Mesothelial cell of epicardium (in vitro differentiated cells): Measurements from ENCODE around the gene KCNC3. TPM values are rescaled to one million over a fixed set of nuclear protein-coding genes. Genes with fewer than 3 reads are reported as not detected.

Source experiments
- DNase-seq, 2 experiments: peaks; one replicate each; pipeline ENCODE4 v3.0.0; 2021; ENCODE audit warnings: low spot score in 2 of 2; ENCODE audit not compliant: unreplicated experiment in 2 of 2
- H3K27ac Mint-ChIP-seq: 2 replicates; pipeline ENCODE4 v1.8.0; 2021; ENCODE audit warnings: mixed read lengths
- H3K27me3 Mint-ChIP-seq: 2 replicates; pipeline ENCODE4 v1.8.0; 2021; ENCODE audit warnings: low read depth, mixed read lengths
- H3K36me3 Mint-ChIP-seq: 2 replicates; pipeline ENCODE4 v1.8.0; 2021; ENCODE audit warnings: mixed read lengths
- H3K4me1 Mint-ChIP-seq: 2 replicates; pipeline ENCODE4 v1.8.0; 2021; ENCODE audit warnings: mixed read lengths
- H3K4me3 Mint-ChIP-seq: 2 replicates; pipeline ENCODE4 v1.8.0; 2021; ENCODE audit warnings: mild to moderate bottlenecking, moderate library complexity, mixed read lengths
- H3K9me3 Mint-ChIP-seq: 2 replicates; pipeline ENCODE4 v1.8.0; 2021; ENCODE audit warnings: mixed read lengths
- total RNA-seq: library from RNA; stranded (reverse); gene quantifications from 3 replicates; pipeline ENCODE4 v1.2.1, GENCODE V29; 2021
- TF ChIP-seq, protein P1 (sequence below): fragments of 200-600 bp; sonication (generic); IDR thresholded peaks from one replicate; pipeline ENCODE4 v1.5.0; 2021; ENCODE audit warnings: antibody characterized with exemption; ENCODE audit not compliant: unreplicated experiment

KCNC3 gene
- total RNA-seq, 1 donor from 2014 or later: 54.4 TPM

DNA sequence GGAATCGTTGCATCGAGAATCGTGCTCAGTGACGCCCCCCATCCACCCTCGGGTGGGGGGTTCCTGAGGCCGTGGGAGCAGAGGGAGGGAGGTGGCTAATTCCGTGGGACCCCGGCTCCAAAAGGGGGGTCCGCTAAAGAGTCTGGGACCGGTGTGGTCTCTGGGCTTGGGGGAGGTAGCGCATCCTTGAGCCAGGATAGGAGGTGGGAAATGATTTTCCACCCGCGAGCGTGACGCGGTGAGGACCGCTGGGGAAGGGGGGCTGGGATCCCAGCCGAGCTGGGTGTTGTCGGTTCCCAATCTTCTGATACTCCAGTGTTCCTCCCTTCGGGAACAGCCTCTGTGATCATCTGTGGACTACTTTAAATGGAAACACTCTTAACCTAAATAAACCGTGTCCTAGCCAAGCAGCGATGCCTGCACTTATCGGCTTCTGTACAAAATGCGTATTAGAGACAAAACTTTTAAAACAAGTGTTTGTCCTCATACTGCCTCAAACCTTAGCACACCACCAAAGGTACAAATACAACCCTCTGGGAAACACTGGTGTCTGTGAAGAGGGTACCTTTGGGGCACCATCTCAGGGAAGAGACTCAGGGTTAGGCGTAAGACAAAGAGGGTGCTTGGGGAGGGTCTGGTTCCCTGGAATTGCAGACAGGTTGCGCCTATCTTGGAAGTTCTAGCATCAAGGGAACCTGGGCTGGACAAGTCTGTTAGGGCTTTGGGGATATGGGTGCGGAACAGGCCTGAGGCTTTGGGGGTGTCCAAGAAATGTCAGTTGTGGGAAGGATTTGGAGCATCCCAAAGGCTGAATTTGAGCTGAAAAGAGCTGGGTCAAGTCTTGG is 16.0 kb downstream of the KCNC3 start:
- Mint-ChIP-seq H3K4me1 (peaks cover 30% of the 10 kb centered on the region), H3K4me3 (peak overlapping the region; percentile 53), H3K9me3 (no peaks in the 10 kb centered on the region), H3K27ac (peak overlapping the region; percentile 25), H3K27me3 (peaks cover 70% of the 10 kb centered on the region), H3K36me3 (no peaks in the 10 kb centered on the region)
- DNase-seq: no peak
- TF ChIP-seq, protein P1, sequence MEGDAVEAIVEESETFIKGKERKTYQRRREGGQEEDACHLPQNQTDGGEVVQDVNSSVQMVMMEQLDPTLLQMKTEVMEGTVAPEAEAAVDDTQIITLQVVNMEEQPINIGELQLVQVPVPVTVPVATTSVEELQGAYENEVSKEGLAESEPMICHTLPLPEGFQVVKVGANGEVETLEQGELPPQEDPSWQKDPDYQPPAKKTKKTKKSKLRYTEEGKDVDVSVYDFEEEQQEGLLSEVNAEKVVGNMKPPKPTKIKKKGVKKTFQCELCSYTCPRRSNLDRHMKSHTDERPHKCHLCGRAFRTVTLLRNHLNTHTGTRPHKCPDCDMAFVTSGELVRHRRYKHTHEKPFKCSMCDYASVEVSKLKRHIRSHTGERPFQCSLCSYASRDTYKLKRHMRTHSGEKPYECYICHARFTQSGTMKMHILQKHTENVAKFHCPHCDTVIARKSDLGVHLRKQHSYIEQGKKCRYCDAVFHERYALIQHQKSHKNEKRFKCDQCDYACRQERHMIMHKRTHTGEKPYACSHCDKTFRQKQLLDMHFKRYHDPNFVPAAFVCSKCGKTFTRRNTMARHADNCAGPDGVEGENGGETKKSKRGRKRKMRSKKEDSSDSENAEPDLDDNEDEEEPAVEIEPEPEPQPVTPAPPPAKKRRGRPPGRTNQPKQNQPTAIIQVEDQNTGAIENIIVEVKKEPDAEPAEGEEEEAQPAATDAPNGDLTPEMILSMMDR: no peak

GRCh38 chr19:50311723-50312635 is 17.2 kb downstream of the KCNC3 start:
- H3K4me3 Mint-ChIP-seq: peak overlapping the region; percentile 64
- DNase-seq: peak; percentile 71 to 80
- H3K4me1 Mint-ChIP-seq: peaks cover 30% of the 10 kb centered on the region
- TF ChIP-seq, protein P1: no peak
- no peaks in the 10 kb centered on the region for H3K9me3 Mint-ChIP-seq
- H3K27me3 Mint-ChIP-seq: peaks cover 71% of the 10 kb centered on the region
- no peaks in the 10 kb centered on the region for H3K36me3 Mint-ChIP-seq
- no peak overlapping the region for H3K27ac Mint-ChIP-seq

DNA sequence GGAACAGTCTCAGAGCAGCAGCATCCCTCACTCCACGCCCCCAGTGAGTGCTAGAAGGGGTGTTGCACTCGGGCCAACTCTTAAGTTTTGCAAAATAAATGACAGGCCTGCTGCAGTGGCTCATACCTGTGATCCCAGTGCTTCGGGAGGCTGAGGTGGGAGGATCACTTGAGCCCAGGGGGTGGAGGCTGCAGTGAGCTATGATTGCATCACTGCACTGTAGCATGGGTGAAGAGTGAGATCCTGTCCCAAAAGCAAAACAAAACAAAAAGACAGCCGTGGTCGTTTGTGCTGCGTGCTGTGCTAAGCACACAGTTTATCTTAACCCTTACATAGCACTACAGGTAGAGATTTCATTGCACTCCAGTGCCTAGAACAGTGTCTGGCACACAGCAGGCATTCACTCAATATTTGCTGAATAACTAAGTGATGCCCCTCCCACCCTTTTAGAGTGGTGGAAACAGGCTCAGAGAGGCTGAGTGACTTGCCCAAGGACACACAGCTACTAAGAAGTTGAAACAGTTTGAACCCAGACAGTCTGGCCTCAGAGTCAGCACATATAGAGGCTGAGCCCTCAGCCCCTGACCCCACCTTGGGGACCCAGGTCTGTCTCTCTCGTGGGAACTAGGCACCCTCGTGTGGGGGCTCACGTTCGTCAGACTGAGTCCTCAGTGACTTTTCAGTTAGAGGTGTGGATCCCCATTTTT is 18.3 kb downstream of the KCNC3 start:
- Mint-ChIP-seq H3K4me3 (no peak overlapping the region), H3K4me1 (peaks cover 27% of the 10 kb centered on the region)

DNA sequence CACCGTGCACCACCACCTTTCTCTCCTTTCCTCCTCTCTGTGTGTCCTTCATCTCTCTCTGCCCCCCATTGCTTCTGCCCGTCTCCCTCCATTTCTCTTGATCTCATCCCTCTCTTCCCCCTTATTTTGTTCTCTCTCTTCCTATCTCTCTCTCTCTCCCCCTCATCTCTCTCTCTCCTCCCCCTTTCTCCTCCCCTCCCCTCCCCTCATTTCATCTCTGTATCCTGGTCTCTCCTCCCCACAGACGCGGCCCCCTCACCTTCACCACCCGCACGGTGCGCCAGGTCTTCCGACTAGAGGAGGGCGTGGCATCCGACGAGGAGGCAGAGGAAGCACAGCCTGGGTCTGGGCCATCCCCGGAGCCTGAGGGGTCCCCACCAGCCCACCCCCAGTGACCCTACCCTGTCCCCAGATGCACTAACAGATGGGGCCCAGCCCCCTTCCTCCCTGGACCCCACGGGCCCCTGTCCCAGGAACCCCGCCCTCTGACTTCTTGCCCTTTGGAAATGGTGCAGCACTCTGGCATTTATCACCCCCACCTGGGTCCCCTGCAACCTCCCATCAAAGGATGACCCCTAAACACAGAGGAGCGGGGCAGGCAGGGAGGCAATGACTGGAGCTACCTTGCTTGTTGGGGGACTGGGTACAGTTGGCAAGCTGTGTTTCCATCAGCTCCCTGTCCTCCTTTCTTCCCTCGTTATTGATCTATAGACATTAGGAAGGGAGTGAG is 19.6 kb downstream of the KCNC3 start:
- Mint-ChIP-seq H3K27ac (no peak overlapping the region), H3K36me3 (no peaks in the 10 kb centered on the region), H3K4me1 (peaks cover 21% of the 10 kb centered on the region), H3K27me3 (peaks cover 67% of the 10 kb centered on the region), H3K9me3 (no peaks in the 10 kb centered on the region), H3K4me3 (no peak overlapping the region)
- TF ChIP-seq, protein P1: no peak
- no peak for DNase-seq

More for the DNA sequence above, 18.3 kb downstream of the KCNC3 start:
- TF ChIP-seq, protein P1: no peak
- Mint-ChIP-seq H3K27ac (no peak overlapping the region), H3K36me3 (no peaks in the 10 kb centered on the region), H3K27me3 (peaks cover 68% of the 10 kb centered on the region), H3K9me3 (no peaks in the 10 kb centered on the region)
- DNase-seq: no peak

DNA sequence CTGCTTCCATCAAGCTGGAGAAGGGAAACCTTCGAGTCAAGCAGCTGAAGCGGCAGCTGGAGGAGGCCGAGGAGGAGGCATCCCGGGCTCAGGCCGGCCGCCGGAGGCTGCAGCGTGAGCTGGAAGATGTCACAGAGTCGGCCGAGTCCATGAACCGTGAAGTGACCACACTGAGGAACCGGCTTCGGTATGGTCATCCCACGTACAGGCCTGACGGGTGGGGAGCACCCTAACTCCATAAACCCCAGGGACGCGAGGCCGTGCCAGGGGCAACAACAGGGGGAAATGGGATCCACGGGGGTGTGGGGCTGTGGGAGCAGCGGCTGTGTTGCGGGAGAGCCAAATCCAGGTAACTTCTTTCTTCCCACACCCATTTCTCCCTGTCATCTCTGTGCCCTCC is 20.2 kb downstream of the KCNC3 start:
- no peak for DNase-seq
- Mint-ChIP-seq H3K36me3 (peaks cover under 1% of the 10 kb centered on the region), H3K4me1 (peaks cover 17% of the 10 kb centered on the region), H3K27ac (no peak overlapping the region), H3K4me3 (no peak overlapping the region), H3K9me3 (no peaks in the 10 kb centered on the region), H3K27me3 (peaks cover 64% of the 10 kb centered on the region)
- TF ChIP-seq, protein P1: no peak
